K562 (cell line): ENCODE measurements around the gene DAGLA. TPM values are rescaled to one million over a fixed set of nuclear protein-coding genes. Genes with fewer than 3 reads are reported as not detected.

Source experiments
- CTCF ChIP-seq, 3 experiments: IDR thresholded peaks in 2 of 3; conservative IDR thresholded peaks in 1 of 3; 2 replicates each; pipeline ENCODE4 v1.5.1; 2011 to 2012; ENCODE audit warnings: low read length in 3 of 3, mild to moderate bottlenecking in 3 of 3, control low read depth in 2 of 3, improper control_type of control experiment in 1 of 3, inconsistent platforms in 1 of 3, low read depth in 1 of 3, mixed read lengths in 1 of 3, moderate library complexity in 1 of 3; ENCODE audit not compliant: insufficient read depth in 2 of 3
- FOXP1 ChIP-seq: sonication (generic); formaldehyde crosslinking; IDR thresholded peaks from 2 replicates; pipeline ENCODE4 v1.8.0; 2022; ENCODE audit warnings: mild to moderate bottlenecking, missing genetic modification reagents
- NR2C1 ChIP-seq, 2 experiments: fragments of 450-650 bp; IDR thresholded peaks; 2 replicates each; pipeline ENCODE4 v1.6.1; 2017; ENCODE audit warnings: mild to moderate bottlenecking in 2 of 2, antibody characterized with exemption in 1 of 2, inconsistent platforms in 1 of 2, missing compliant biosample characterization in 1 of 2, missing genetic modification characterization in 1 of 2
- SRSF3 ChIP-seq: fragments of 200-400 bp; formaldehyde crosslinking; IDR thresholded peaks from 2 replicates; pipeline ENCODE4 v1.6.1; 2016; ENCODE audit warnings: mild to moderate bottlenecking, low read length, moderate library complexity; ENCODE audit not compliant: insufficient read depth
- TCFL5 ChIP-seq: fragments of 250-450 bp; sonication (Bioruptor Pico); conservative IDR thresholded peaks from 2 replicates; pipeline ENCODE4 v1.6.1; 2021; ENCODE audit warnings: mild to moderate bottlenecking, moderate library complexity, matching md5 sums
- TSC22D4 ChIP-seq: fragments of 450-650 bp; IDR thresholded peaks from 2 replicates; pipeline ENCODE4 v1.6.1; 2016; ENCODE audit warnings: missing genetic modification characterization, missing biosample characterization, control low read depth
- ZC3H11A ChIP-seq: IDR thresholded peaks from 2 replicates; pipeline ENCODE4 v1.6.1; 2012; ENCODE audit warnings: low read depth, low read length, improper control_type of control experiment
- ZNF354B ChIP-seq: fragments of 250-450 bp; sonication (Bioruptor Pico); IDR thresholded peaks from 2 replicates; pipeline ENCODE4 v1.4.0; 2020
- ZNF436 ChIP-seq: fragments of 250-450, 450-650 bp; sonication (Bioruptor Pico); formaldehyde crosslinking; IDR thresholded peaks from 2 replicates; pipeline ENCODE4 v1.7.0; 2020; ENCODE audit warnings: mild to moderate bottlenecking
- ZNF551 ChIP-seq: fragments of 250-450 bp; sonication (Bioruptor Pico); IDR thresholded peaks from 2 replicates; pipeline ENCODE4 v1.5.0; 2021; ENCODE audit warnings: mild to moderate bottlenecking, moderate library complexity
- ZNF780A ChIP-seq: fragments of 250-450 bp; sonication (Bioruptor Pico); IDR thresholded peaks from 2 replicates; pipeline ENCODE4 v1.5.0; 2021; ENCODE audit warnings: mild to moderate bottlenecking
- polyA plus RNA-seq, 8 experiments: library from polyadenylated mRNA; depleted of rRNA in 4 of 8; stranded (reverse) in 5 of 8; unstranded in 3 of 8; fragments of >200 nt; fragmentation: Nextera tagmentation in 2 of 8; fragmentation: Illumina TruSeq in 1 of 8; extraction: Ambion mirVana in 2 of 8; extraction: Trizol in 1 of 8; gene quantifications; 2 replicates each; pipeline versions ENCODE4 v1.2.1 to v1.2.3, GENCODE V29; 2011 to 2014; ENCODE audit warnings: inconsistent platforms in 1 of 8, missing spikeins in 1 of 8
- total RNA-seq, 7 experiments: library from RNA; depleted of rRNA in 6 of 7; stranded (reverse); fragments of >200 nt in 6 of 7; fragmentation: Illumina TruSeq in 2 of 7; extraction: Trizol in 2 of 7; gene quantifications; 2 replicates each; pipeline versions ENCODE4 v1.2.1 to v1.2.3, GENCODE V29; 2011 to 2021; ENCODE audit warnings: low replicate concordance in 1 of 7
- TF ChIP-seq, protein P1 (sequence below): fragments of 200-800 bp; sonication (Bioruptor generic); IDR thresholded peaks from 2 replicates; pipeline ENCODE4 v1.6.1; 2017; ENCODE audit warnings: missing genetic modification characterization, missing compliant biosample characterization
- TF ChIP-seq, protein P2 (sequence below), 2 experiments: fragments of 450-650 bp in 1 of 2; sonication (generic) in 1 of 2; formaldehyde crosslinking in 1 of 2; IDR thresholded peaks in 1 of 2; conservative IDR thresholded peaks in 1 of 2; 2 replicates each; pipeline versions ENCODE4 v1.6.1 to v1.8.1; 2016 to 2023; ENCODE audit warnings: mild to moderate bottlenecking in 2 of 2, moderate library complexity in 2 of 2, inconsistent platforms in 1 of 2, missing genetic modification reagents in 1 of 2
- TF ChIP-seq, protein P3 (sequence below): fragments of 250-450 bp; sonication (Bioruptor Pico); IDR thresholded peaks from 2 replicates; pipeline ENCODE4 v1.4.0; 2020
- TF ChIP-seq, protein P4 (sequence below): fragments of 450-650 bp; formaldehyde crosslinking; conservative IDR thresholded peaks from 2 replicates; pipeline ENCODE4 v1.4.0; 2022; ENCODE audit warnings: mild to moderate bottlenecking, missing genetic modification characterization

DAGLA gene
- total and polyA plus RNA-seq, 9 of the 15 experiments (the other 6 are each of a cell fraction or from before 2014, with no cell fraction given), result 0.03 to 0.16 (median 0.04) TPM; not detected in 4

DNA sequence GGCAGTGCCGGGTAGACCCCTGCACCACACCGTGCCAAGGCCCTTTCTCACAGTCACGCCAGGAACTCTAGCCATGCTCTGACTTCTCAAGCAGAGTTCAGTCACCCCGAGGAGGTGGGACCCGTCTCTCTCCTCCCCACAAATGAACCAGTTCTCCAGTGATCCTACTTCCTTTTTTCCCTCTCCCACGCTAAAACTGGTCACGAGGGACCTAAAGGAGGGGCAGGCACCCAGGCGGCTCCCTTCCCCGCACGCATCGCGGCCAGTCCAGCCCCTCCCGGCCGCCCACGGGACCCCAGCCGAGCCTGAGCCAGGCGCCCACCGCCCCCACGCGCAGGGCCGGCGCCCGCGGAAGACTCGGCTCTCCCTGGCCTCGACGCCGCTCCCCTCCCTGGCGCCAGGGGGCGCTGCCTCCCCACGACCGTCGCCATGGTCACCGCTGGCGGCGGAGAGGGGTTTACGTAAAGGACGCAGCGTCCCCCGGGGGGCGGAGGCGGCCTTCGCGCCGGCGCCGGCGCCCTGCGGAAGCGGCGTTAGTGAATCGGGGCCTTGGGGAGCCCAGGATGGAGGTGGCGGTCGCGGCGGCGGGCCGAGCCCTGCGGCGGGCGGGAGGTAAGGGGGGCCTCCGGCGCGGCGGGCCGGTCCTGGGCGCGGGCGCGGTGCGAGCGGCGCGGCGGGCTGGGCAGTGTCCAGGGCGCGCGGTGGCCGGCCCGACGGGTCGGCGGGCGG, at the start of gene DAGLA (continued):
- TF ChIP-seq, protein P1, sequence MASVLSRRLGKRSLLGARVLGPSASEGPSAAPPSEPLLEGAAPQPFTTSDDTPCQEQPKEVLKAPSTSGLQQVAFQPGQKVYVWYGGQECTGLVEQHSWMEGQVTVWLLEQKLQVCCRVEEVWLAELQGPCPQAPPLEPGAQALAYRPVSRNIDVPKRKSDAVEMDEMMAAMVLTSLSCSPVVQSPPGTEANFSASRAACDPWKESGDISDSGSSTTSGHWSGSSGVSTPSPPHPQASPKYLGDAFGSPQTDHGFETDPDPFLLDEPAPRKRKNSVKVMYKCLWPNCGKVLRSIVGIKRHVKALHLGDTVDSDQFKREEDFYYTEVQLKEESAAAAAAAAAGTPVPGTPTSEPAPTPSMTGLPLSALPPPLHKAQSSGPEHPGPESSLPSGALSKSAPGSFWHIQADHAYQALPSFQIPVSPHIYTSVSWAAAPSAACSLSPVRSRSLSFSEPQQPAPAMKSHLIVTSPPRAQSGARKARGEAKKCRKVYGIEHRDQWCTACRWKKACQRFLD (CRISPR knock-in tag), result no peak
- TF ChIP-seq CTCF (IDR thresholded peaks at IDR 0.05 in 2 of 3, conservative IDR thresholded peaks at IDR 0.05 in 1 of 3; ENCODE audit: insufficient read depth in 2 of 3, low read depth in 1 of 3, low read length in 3 of 3) (peak; percentile 86 to 92 (median 91)), ZNF436 (CRISPR knock-in tag) (no peak), SRSF3 (no peak), ZNF551 (no peak), TCFL5 (CRISPR knock-in tag) (no peak), ZC3H11A (no peak), ZNF354B (no peak), TSC22D4 (tag) (no peak), ZNF780A (CRISPR knock-in tag) (no peak), FOXP1 (CRISPR knock-in tag) (peak; percentile 6; the same call in 1 of the 2 replicates), NR2C1 (IDR thresholded peaks at IDR 0.05) (no peak), NR2C1 (tag; IDR thresholded peaks at IDR 0.05) (no peak)
- TF ChIP-seq, protein P2, sequence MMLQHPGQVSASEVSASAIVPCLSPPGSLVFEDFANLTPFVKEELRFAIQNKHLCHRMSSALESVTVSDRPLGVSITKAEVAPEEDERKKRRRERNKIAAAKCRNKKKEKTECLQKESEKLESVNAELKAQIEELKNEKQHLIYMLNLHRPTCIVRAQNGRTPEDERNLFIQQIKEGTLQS (IDR thresholded peaks at IDR 0.05), result no peak
- TF ChIP-seq, protein P2 (CRISPR knock-in tag; conservative IDR thresholded peaks at IDR 0.05), result no peak
- TF ChIP-seq, protein P3, sequence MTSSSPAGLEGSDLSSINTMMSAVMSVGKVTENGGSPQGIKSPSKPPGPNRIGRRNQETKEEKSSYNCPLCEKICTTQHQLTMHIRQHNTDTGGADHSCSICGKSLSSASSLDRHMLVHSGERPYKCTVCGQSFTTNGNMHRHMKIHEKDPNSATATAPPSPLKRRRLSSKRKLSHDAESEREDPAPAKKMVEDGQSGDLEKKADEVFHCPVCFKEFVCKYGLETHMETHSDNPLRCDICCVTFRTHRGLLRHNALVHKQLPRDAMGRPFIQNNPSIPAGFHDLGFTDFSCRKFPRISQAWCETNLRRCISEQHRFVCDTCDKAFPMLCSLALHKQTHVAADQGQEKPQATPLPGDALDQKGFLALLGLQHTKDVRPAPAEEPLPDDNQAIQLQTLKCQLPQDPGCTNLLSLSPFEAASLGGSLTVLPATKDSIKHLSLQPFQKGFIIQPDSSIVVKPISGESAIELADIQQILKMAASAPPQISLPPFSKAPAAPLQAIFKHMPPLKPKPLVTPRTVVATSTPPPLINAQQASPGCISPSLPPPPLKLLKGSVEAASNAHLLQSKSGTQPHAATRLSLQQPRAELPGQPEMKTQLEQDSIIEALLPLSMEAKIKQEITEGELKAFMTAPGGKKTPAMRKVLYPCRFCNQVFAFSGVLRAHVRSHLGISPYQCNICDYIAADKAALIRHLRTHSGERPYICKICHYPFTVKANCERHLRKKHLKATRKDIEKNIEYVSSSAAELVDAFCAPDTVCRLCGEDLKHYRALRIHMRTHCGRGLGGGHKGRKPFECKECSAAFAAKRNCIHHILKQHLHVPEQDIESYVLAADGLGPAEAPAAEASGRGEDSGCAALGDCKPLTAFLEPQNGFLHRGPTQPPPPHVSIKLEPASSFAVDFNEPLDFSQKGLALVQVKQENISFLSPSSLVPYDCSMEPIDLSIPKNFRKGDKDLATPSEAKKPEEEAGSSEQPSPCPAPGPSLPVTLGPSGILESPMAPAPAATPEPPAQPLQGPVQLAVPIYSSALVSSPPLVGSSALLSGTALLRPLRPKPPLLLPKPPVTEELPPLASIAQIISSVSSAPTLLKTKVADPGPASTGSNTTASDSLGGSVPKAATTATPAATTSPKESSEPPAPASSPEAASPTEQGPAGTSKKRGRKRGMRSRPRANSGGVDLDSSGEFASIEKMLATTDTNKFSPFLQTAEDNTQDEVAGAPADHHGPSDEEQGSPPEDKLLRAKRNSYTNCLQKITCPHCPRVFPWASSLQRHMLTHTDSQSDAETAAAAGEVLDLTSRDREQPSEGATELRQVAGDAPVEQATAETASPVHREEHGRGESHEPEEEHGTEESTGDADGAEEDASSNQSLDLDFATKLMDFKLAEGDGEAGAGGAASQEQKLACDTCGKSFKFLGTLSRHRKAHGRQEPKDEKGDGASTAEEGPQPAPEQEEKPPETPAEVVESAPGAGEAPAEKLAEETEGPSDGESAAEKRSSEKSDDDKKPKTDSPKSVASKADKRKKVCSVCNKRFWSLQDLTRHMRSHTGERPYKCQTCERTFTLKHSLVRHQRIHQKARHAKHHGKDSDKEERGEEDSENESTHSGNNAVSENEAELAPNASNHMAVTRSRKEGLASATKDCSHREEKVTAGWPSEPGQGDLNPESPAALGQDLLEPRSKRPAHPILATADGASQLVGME (CRISPR knock-in tag), result no peak
- TF ChIP-seq, protein P4, sequence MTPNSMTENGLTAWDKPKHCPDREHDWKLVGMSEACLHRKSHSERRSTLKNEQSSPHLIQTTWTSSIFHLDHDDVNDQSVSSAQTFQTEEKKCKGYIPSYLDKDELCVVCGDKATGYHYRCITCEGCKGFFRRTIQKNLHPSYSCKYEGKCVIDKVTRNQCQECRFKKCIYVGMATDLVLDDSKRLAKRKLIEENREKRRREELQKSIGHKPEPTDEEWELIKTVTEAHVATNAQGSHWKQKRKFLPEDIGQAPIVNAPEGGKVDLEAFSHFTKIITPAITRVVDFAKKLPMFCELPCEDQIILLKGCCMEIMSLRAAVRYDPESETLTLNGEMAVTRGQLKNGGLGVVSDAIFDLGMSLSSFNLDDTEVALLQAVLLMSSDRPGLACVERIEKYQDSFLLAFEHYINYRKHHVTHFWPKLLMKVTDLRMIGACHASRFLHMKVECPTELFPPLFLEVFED (CRISPR knock-in tag), result no peak
